Measurements from ENCODE around the gene MAB21L1.
A peak's percentile ranks its signal among the peaks of the same experiment; 100 is the strongest.

Gene MAB21L1

DNA sequence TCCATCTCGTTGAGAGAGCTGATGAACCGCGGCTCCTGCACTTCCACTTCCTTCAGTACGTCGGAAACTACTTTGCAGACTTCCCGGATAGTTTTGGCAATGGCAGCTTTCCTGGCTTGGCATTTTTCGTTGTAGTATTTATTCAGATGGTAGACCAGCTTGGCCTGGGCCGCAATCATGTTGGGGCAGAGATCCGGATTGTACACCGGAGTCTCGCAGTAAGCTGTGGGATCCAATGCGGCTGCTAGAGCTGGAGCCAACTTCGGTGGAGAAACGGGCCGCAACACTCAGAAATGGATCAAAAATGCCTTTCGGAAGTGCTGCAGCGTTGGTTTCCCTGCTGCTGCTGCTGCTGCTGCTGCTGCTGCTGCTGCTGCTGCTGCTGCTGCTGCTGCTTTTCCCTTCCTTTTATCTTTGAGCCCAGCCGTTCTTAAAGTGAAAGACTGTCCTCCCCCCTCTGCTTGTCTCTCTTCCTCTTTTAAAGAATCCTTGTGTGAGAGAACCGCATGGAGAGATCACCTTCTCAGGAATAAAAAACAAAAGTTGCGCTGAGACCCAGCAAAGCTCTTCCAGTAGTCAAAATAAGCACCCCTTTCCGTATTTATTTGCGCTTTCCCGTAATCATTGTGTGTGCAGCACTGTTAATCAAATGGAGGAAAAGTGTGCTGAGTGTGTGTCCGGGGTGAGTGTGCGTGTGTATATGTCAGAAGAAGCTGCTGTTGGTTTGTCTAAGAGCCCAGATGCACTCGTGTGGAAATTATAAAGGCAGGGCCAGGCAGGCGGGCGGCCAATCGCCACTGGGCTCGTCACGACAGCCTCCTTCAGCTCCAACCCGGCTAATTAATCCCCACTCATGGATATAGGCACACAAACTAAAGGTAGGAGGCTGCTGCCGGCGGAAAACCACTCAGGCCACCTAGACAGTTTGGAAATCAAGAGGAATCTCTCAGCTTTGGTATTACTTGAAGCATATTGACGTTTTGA lies at the start of gene MAB21L1:
MAB21L1 (minus strand) TSS at position 730 of the 984 bp plus-strand sequence; CDS start at position 179, 551 bp downstream.
- peak; percentile 92 to 96 for DNase-seq

DNA sequence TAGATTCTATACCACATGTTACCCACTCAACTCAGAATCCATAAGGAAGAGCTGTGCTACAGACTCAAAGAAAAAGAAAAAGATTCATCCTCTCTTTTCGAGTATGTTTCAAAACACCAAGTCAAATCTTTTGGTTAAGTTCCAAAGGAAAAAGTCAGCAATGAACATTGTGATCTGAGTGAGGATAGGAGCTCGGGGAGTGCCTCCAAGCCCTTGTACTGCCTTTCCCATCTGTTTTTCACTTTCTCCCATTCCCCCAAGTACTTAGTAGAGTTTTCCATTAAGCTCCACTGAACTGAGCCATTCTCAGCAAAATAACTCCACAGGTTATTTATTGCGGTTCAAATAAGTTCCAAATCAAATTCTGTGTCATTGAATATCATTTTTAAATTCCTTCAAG lies 47.7 kb upstream of the MAB21L1 start:
- DNase-seq = no peak

- DNase-seq = no peak
Observed at GRCh38 chr13:35518337-35518946, 42.0 kb upstream of the MAB21L1 start.

DNA sequence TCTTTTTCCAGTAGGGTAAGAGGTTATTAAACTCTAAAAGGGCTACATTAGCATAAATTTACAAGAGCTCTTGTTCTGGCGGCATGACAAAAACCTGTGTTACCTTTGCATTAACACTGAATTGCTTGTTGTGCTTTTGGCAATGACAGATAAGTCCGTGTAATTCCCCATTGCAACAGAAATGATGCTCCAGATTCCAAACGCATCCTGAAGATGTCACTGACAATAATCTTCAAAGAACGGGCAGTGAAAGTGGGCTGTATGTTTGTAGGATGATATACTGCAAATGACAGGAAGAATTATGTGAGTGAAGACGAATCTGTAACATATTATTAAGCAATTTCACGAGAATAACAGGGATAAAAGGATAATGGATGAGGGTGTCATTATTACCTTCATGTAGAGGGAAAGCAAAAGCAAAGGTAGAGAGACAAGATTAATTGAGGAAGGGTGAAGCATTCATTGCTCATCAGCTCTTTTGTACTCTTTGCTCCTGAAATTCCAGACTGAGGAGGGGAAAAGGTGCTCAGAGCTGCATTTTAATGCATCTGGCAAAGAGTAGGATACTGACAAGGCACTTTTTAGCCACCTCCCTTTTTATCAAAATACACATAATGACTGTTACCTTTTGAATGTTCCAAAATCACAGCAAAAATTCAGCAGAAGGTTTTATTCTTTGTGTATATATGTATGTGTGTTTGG lies 38.5 kb upstream of the MAB21L1 start:
- DNase-seq = peak in 1 of 2 experiments; percentile 65

DNA sequence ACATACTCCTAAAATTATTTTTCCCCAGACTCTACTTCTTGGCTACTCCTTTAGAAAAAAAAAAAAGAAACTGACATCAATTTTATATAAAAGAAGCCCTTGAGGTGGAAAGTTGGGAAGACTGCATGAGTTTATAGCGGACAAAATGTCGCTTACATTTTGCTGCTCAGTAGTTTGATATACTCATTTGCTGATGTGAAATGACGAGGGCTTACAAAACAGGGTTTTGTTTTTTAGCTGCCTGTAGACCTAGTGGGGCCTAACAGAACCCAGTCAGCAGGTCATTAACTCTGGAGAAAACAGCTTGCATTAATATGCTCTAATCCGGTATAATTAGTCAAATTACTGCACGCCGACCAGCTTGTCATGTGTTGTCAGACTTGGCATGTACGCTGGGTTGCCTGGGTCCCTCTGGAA lies 37.6 kb upstream of the MAB21L1 start:
- no peak for DNase-seq

DNA sequence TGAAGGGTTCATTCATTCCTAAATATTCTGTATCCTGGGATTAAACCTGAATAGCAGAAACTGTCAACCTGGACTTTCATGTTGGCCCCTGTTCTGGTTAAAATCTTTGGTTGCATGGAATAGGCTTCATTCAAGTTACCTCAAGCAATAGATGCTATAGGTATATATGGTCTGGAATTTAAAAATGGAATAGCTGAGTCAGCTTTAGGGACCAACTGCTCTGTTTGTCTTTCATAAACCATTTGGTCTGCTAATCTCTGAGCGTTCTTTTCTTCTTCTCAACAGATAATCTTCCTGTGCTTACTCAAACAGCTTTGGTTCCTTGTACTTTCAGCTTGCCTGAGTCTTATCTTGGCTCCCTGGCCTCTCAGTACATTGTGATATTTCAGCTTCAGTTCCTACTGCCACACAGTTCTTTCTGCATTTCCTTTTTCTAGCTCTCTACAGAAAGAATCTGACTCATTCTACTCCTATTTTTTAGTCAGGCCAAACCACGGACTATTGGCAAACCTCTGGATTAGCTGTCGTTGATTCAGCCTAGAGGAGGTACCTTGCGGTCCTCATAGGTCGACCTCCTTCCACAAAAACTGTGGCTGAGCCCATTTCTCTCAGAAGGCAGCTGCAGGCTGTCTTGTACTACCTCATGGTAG lies 35.9 kb upstream of the MAB21L1 start:
- no peak for DNase-seq

DNA sequence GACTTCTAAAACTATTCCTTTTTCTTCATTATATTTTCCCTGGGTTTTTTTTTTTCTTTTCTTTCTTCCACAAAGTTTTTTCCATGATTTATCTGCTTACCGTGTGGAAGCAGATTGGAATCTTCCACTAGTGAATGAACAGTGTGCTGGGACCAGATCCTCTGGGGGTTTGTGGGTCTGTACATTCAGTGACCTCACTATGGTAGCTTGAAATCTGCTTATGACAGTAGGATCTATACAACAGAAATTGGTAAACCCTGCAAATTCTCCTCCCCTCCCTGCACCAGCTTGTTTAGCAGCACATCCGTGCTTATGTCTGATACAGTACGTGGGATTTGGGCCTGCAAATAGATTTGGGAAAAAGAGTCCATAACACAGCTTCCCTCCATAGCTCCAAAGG lies 26.0 kb upstream of the MAB21L1 start:
- no peak for DNase-seq

- no peak for DNase-seq
Observed at GRCh38 chr13:35501661-35502235, 25.3 kb upstream of the MAB21L1 start.

GRCh38 chr13:35500144-35500543 lies 23.7 kb upstream of the MAB21L1 start:
- peak in 1 of 2 experiments; percentile 35 for DNase-seq

DNA sequence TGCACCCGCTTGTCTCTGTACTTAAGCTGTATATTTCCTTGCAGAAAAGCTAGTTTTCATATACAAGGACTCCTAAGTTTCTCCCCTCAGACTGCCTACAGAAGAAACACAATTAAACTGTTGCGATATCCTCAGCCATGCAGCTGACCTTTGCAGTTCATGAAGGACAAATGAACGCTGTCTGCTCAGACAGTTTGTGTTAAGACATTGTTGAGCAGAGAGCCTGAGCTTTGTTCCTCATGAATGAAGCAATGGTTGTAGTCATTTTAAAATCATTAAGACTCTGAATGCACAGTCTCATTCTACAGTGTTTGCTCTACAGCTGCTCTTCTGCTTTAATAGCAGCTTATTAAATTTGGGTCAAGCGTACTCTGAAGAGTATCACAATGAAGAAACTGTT lies 23.2 kb upstream of the MAB21L1 start:
- DNase-seq = no peak

DNA sequence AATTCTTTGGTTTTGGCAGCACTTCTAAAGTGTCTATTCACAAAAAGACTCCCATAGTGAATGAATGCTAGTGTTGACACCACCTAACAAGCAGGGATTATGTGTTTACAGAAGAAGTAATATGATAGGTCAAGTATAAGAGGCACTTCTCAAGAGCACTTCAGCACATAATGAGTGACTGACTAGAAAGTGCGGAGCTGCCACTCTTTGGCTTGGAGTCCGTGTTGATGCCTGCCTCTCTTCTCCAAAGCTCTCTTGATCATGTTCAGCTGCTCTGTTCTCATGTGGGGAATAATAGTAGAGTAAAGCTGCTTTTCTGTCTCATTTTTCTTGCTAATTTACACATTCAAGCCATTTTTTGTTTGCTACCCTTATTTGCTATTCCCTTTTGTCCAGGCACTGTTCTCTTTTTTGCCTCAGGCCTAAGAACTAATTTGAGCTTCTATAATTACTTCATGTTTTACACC lies 22.7 kb upstream of the MAB21L1 start:
- peak in 1 of 2 experiments; percentile 58 for DNase-seq

GRCh38 chr13:35498231-35498630 lies 21.7 kb upstream of the MAB21L1 start:
- DNase-seq = no peak

DNA sequence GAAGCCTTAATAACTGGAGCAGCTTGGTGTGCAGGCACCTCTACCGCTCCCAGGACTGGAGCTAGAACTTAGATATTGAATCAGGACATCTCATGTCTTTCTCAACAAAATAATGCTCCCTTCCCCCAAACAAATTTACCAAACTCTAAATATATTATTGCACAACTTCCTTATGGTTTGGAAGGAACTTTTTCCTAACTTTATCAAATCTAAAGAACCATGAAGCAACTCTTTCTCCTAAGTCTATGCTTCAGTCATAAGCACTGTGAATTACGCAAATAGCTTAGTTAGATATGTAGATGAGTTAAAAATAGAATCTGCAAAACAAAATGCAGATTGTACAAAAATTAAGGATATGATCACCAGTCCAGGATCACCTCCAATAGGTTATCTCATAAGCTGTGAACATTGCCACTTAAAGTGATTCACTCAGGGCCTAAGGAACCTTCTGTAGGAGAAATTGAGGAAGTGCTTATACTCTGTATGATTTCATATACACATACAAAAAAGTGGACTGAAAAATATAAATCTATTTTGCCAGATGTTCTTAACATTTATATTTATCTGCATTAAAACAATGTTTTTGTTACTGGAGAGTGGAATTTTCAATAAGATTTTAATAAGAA lies 20.4 kb upstream of the MAB21L1 start:
- DNase-seq = no peak

GRCh38 chr13:35496006-35496405 lies 19.5 kb upstream of the MAB21L1 start:
- no peak for DNase-seq

- DNase-seq = no peak
Observed at GRCh38 chr13:35489050-35489449, 12.6 kb upstream of the MAB21L1 start.

DNA sequence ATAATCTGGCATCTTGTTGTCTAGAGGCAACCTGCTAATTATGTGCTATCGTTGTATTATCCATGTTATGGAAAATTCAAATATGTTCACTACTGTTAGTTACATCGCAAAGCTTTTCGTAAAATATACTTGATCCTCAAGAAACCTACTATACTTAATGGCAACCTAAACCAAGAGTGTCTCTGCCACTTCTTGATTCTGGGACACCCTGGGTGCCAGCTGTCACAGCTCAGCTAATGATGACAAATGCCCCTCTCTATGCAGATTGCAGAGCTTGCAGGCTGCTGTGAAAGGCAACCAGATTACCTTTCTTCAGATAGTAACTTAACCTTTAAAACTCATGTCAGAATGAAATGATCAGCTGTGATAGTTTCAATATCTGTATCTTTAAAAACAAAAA lies 8.9 kb upstream of the MAB21L1 start:
- peak; percentile 47 to 62 for DNase-seq

GRCh38 chr13:35484384-35484783 lies 7.9 kb upstream of the MAB21L1 start:
- peak in 1 of 2 experiments; percentile 39 for DNase-seq

- no peak for DNase-seq
Observed at GRCh38 chr13:35483761-35484160, 7.3 kb upstream of the MAB21L1 start.

DNA sequence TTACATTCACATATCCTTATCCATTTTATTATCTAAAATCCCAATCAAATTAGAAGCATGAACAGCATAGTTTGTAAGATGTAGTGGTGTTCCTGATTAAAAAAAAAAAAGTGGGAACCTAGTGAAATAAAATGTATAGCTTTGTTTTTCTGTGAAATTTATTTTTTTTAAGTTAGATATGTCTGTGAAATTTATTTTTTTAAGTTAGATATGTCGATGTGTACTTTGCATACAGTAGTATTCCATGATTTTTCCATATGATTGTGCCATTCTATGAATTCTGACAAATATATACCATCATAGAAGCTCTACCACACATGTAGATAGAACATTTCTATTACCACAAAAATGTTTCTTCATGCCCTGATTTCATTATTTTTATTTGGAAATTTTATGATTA lies 6.0 kb upstream of the MAB21L1 start:
- no peak for DNase-seq

DNA sequence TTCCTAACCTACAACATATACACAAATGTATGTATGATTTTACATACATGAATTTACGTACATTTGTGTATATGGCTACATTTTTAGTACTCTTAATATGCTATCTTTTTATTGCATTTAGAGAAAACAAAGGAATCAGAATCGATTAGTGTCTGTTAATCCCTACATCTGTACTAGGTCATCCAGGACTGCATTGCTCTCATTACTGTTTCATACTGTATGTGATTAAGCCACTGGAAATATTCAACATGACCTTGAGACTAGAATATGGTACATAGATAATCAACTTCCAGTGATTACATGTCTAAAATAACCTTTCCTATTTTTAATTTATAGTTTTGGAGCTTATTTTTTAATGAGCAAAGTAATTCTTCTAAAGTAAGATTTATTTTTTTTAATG lies 5.3 kb upstream of the MAB21L1 start:
- no peak for DNase-seq

- DNase-seq = no peak
Observed at GRCh38 chr13:35480346-35480745, 3.9 kb upstream of the MAB21L1 start.

- no peak for DNase-seq
Observed at GRCh38 chr13:35479706-35480105, 3.2 kb upstream of the MAB21L1 start.

Data from cerebellar nuclear complex (tissue), 1 donor.